Natural killer cell (primary cell): ENCODE measurements around the gene IL19. TPM values are rescaled to one million over a fixed set of nuclear protein-coding genes. Genes with fewer than 3 reads are reported as not detected.

Experiments used
- ATAC-seq, 3 donors: fragments of 150-1000 bp in 2 of 3; fragments of 200-7000 bp in 1 of 3; cut with Tn5 transposase; 1 replicate in 1 of 3; 2 replicates in 2 of 3; pipeline ENCODE4 v1.10.0; 2021; ENCODE audit warnings: mild to moderate bottlenecking in 2 of 3, moderate library complexity in 2 of 3
- DNase-seq, 2 donors: peaks; one replicate each; pipeline versions ENCODE4 v3.0.0 to v3.0.0-alpha.2; 2013 to 2021; ENCODE audit warnings: mixed read lengths in 1 of 2
- H3K27ac ChIP-seq: one replicate; pipeline ENCODE4 v1.5.1; 2013; ENCODE audit warnings: mild to moderate bottlenecking, low read length
- H3K27me3 ChIP-seq: one replicate; pipeline ENCODE4 v1.6.1; 2013; ENCODE audit warnings: low read length; ENCODE audit not compliant: control insufficient read depth, insufficient read depth
- H3K36me3 ChIP-seq: one replicate; pipeline ENCODE4 v1.6.1; 2013; ENCODE audit warnings: low read length; ENCODE audit not compliant: control insufficient read depth, insufficient read depth
- H3K4me1 ChIP-seq: one replicate; pipeline ENCODE4 v1.6.1; 2013; ENCODE audit warnings: low read length; ENCODE audit not compliant: control insufficient read depth, insufficient read depth
- H3K4me3 ChIP-seq: one replicate; pipeline ENCODE4 v1.5.1; 2013; ENCODE audit warnings: low read length
- H3K9me3 ChIP-seq: one replicate; pipeline ENCODE4 v1.6.1; 2013; ENCODE audit warnings: low read length; ENCODE audit not compliant: control insufficient read depth, insufficient read depth
- H3K27ac Mint-ChIP-seq, 2 donors: one replicate each; pipeline ENCODE4 v1.8.0; 2022; ENCODE audit warnings: mild to moderate bottlenecking in 2 of 2, mixed read lengths in 2 of 2, moderate library complexity in 1 of 2
- H3K27me3 Mint-ChIP-seq, 2 donors: one replicate each; pipeline ENCODE4 v1.8.0; 2022; ENCODE audit warnings: low read depth in 2 of 2, mixed read lengths in 2 of 2
- H3K36me3 Mint-ChIP-seq: one replicate; pipeline ENCODE4 v1.8.0; 2022; ENCODE audit warnings: mixed read lengths
- H3K4me1 Mint-ChIP-seq, 2 donors: one replicate each; pipeline ENCODE4 v1.8.0; 2022; ENCODE audit warnings: mixed read lengths in 2 of 2
- H3K4me3 Mint-ChIP-seq: one replicate; pipeline ENCODE4 v1.8.0; 2022; ENCODE audit warnings: mild to moderate bottlenecking, moderate library complexity, mixed read lengths
- H3K9me3 Mint-ChIP-seq, 2 donors: one replicate each; pipeline ENCODE4 v1.8.0; 2022; ENCODE audit warnings: mixed read lengths in 2 of 2
- WGBS: methylation state at CpG from one replicate; pipeline ENCODE4 v1.1.7; 2013; ENCODE audit warnings: missing lambda C conversion rate; ENCODE audit not compliant: insufficient coverage; 5-methylcytosine and 5-hydroxymethylcytosine counted together
- intact Hi-C: fragments of 100-400 bp; cut with micrococcal nuclease; formaldehyde crosslinking; loops from one replicate; pipeline ENCODE4 v1.14.2; 2022
- total RNA-seq, 4 donors: library from RNA; stranded (reverse); fragments of 120-200 nt in 1 of 4; gene quantifications; one replicate each; pipeline versions ENCODE4 v1.2.3 to v1.2.4, GENCODE V29; 2013 to 2022
- TF ChIP-seq, protein P1 (sequence below): fragments of 200-600 bp; IDR thresholded peaks from one replicate; pipeline ENCODE4 v1.8.0; 2022; ENCODE audit warnings: antibody characterized with exemption

The IL19 gene
- total RNA-seq, 3 donors from 2014 or later (not counting 1 experiment from before 2014, with no cell fraction given): not detected

DNA sequence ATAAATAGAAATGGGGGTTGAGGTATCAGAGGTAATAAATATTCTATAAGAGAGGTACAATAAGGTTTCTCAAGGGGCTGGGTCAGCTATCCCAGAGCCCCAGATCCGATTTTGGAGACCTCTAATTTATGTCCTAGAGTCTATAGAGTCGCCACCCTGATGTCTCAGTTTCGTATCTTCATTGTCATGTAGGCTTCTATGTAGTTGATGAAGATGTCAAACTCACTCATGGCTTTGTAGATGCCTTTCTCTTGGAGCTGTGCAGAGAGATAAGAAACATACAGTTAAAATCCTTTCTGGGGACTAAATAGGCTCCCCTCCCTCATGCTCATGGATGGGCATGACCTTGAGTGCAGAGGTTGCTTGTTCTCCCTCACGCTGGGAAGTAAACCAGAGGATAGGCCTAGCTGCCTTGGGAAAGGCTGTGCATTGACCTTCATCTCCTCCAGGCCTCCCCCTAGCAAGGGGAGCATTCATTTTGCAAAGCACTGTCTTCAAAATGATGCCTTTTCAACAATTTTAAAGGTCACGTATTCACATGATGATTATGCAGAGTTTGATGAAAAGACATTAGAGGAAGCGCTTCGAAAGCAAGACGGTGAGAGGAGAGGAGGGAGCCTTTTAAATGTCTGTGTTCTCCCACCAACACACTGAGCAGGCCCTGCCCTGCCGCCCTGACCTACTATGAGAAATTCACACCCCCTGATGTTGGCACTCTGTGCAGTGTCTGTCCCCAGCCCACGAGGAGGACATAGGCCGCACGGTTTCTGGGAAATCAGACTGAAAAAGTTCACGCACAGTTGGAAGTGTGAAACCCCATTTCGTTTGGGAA lies 1.9 kb upstream of the IL19 start:
- Mint-ChIP-seq H3K9me3 (no peaks in the 10 kb centered on the region), H3K27ac (peak overlapping the region; percentile 41 to 73)

DNA sequence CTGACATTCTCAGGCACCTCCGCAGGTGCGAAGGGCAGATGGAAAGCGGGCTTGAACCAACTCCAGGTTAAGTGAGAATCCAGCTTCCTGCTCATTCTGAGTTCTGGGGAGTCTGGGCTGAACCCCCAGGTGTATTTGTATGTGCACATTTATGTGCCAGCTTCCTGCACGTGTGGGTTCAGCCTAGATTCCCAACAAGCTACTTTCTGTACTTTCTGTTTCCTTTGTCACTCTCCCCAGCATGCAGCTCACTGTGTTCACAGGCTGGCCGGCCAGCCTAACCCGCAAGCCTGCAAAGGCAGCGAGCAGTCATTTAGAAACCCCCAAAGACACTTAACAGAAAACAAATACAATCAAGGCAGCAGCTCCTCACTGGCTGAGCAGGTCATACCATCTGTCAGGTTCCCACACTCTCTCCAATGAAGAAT lies 1.3 kb upstream of the IL19 start:
- H3K27me3 Mint-ChIP-seq: peaks cover 8 to 11% of the 10 kb centered on the region in 2 donors
- peak; percentile 76 to 87 (median 85) for ATAC-seq
- peaks cover 78% of the 10 kb centered on the region for H3K4me1 ChIP-seq
- no peaks in the 10 kb centered on the region for H3K36me3 Mint-ChIP-seq
- H3K4me3 ChIP-seq: no peak overlapping the region
- TF ChIP-seq, protein P1, sequence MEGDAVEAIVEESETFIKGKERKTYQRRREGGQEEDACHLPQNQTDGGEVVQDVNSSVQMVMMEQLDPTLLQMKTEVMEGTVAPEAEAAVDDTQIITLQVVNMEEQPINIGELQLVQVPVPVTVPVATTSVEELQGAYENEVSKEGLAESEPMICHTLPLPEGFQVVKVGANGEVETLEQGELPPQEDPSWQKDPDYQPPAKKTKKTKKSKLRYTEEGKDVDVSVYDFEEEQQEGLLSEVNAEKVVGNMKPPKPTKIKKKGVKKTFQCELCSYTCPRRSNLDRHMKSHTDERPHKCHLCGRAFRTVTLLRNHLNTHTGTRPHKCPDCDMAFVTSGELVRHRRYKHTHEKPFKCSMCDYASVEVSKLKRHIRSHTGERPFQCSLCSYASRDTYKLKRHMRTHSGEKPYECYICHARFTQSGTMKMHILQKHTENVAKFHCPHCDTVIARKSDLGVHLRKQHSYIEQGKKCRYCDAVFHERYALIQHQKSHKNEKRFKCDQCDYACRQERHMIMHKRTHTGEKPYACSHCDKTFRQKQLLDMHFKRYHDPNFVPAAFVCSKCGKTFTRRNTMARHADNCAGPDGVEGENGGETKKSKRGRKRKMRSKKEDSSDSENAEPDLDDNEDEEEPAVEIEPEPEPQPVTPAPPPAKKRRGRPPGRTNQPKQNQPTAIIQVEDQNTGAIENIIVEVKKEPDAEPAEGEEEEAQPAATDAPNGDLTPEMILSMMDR: no peak
- H3K4me1 Mint-ChIP-seq: peaks cover 56 to 63% of the 10 kb centered on the region in 2 donors
- peak overlapping the region; percentile 61 for H3K4me3 Mint-ChIP-seq
- DNase-seq: peak; percentile 56 to 79
- peak overlapping the region; percentile 41 to 73 for H3K27ac Mint-ChIP-seq
- peak overlapping the region; percentile 52 for H3K27ac ChIP-seq
- no peaks in the 10 kb centered on the region for H3K9me3 Mint-ChIP-seq
- H3K27me3 ChIP-seq: no peaks in the 10 kb centered on the region
- intact Hi-C loops: loop anchor here (5.0 kb wide), 2 partner anchors 33 to 42 kb away; no protein-coding TSS in a partner anchor
- whole genome bisulfite sequencing: 16% methylated on average over 7 of the region's 7 CpGs
- no peaks in the 10 kb centered on the region for H3K9me3 ChIP-seq
- H3K36me3 ChIP-seq: no peaks in the 10 kb centered on the region

More for the DNA sequence above, 1.9 kb upstream of the IL19 start:
- TF ChIP-seq, protein P1: no peak
- no peaks in the 10 kb centered on the region for H3K9me3 ChIP-seq
- peaks cover 9 to 14% of the 10 kb centered on the region in 2 donors for H3K27me3 Mint-ChIP-seq
- no peaks in the 10 kb centered on the region for H3K36me3 Mint-ChIP-seq
- no peak overlapping the region for H3K4me3 ChIP-seq
- H3K4me3 Mint-ChIP-seq: peak overlapping the region; percentile 61
- H3K36me3 ChIP-seq: no peaks in the 10 kb centered on the region
- peaks cover 72% of the 10 kb centered on the region for H3K4me1 ChIP-seq
- ATAC-seq (peak; percentile 26 to 62 (median 31)), DNase-seq (no peak)
- peaks cover 4% of the 10 kb centered on the region for H3K27me3 ChIP-seq
- intact Hi-C loops: loop anchor here (5.0 kb wide), 2 partner anchors 34 to 41 kb away; no protein-coding TSS in a partner anchor
- WGBS: 50% methylated on average over 13 of the region's 14 CpGs
- peak overlapping the region; percentile 52 for H3K27ac ChIP-seq
- peaks cover 56 to 63% of the 10 kb centered on the region in 2 donors for H3K4me1 Mint-ChIP-seq

DNA sequence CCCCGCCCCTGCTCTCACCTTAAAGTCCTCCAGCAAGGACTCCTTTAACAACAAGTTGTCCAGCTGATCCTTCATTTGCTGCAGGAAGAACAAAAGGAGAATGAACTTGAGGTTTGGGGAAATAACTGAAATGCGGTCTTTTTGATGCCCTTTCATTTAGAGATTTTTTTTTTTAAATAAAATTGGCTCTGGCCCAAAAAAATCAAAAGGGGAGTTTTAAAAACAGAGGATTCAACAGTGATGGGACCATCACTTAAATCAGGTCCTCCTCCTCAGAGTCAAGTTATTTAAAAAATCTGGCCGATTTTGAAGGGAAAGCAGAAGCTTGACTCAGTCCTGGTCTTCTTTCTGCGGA lies 742 bp downstream of the IL19 start:
- H3K4me3 Mint-ChIP-seq: no peak overlapping the region

More for the DNA sequence above, 742 bp downstream of the IL19 start:
- H3K27me3 Mint-ChIP-seq: peaks cover 9 to 16% of the 10 kb centered on the region in 2 donors
- no peaks in the 10 kb centered on the region for H3K9me3 ChIP-seq
- H3K27ac Mint-ChIP-seq: no peak overlapping the region
- WGBS: 70% methylated on average over 4 of the region's 4 CpGs
- H3K4me1 Mint-ChIP-seq: peaks cover 48 to 55% of the 10 kb centered on the region in 2 donors
- H3K36me3 ChIP-seq: no peaks in the 10 kb centered on the region
- no peak overlapping the region for H3K4me3 ChIP-seq
- peaks cover 74% of the 10 kb centered on the region for H3K4me1 ChIP-seq
- H3K27me3 ChIP-seq: no peaks in the 10 kb centered on the region
- no peaks in the 10 kb centered on the region for H3K36me3 Mint-ChIP-seq
- DNase-seq (peak in 1 of 2 donors; percentile 42), ATAC-seq (no peak)
- H3K9me3 Mint-ChIP-seq: no peaks in the 10 kb centered on the region
- TF ChIP-seq, protein P1: no peak
- intact Hi-C loops: no loop called here
- H3K27ac ChIP-seq: no peak overlapping the region
